ENCODE measurements around the gene TTLL3. TPM values are rescaled to one million over a fixed set of nuclear protein-coding genes. Genes with fewer than 3 reads are reported as not detected.

Gene TTLL3
- total and polyA plus RNA-seq, 2 of the 13 experiments (the other 11 are each of a cell fraction or from before 2014, with no cell fraction given) = 9.5 to 51.2 TPM

- TF ChIP-seq ZNF609 (CRISPR knock-in tag; IDR thresholded peaks at IDR 0.05; ENCODE audit: borderline replicate concordance) (0 out of 2 replicates have a peak, but pooled peaks have one; percentile 41), TBX3 (IDR thresholded peaks at IDR 0.05; ENCODE audit: borderline replicate concordance) (peak; percentile 85), HNF4A (CRISPR knock-in tag; IDR thresholded peaks at IDR 0.05) (peak; percentile 89), RORA (CRISPR knock-in tag; IDR thresholded peaks at IDR 0.05) (no peak), ZKSCAN5 (CRISPR knock-in tag; IDR thresholded peaks at IDR 0.05) (peak; percentile 98), ZC3H4 (CRISPR knock-in tag; IDR thresholded peaks at IDR 0.05; ENCODE audit: borderline replicate concordance) (no peak), KLF6 (CRISPR knock-in tag; IDR thresholded peaks at IDR 0.05) (no peak; the same call in 1 of the 2 replicates), ZNF678 (CRISPR knock-in tag; IDR thresholded peaks at IDR 0.05) (no peak), SKI (IDR thresholded peaks at IDR 0.05; ENCODE audit: partially characterized antibody) (no peak), ZKSCAN1 (IDR thresholded peaks at IDR 0.05; ENCODE audit: low read length) (no peak), MIXL1 (CRISPR knock-in tag; IDR thresholded peaks at IDR 0.05) (peak; percentile 67; the same call in 1 of the 2 replicates), NFYC (CRISPR knock-in tag; IDR thresholded peaks at IDR 0.05) (no peak), STAT5B (CRISPR knock-in tag; IDR thresholded peaks at IDR 0.05) (no peak), HMG20A (CRISPR knock-in tag; IDR thresholded peaks at IDR 0.05; ENCODE audit: borderline replicate concordance) (peak; percentile 65; the same call in 1 of the 2 replicates), SSRP1 (CRISPR knock-in tag; IDR thresholded peaks at IDR 0.05) (no peak), POLR2AphosphoS2 (IDR thresholded peaks at IDR 0.05; ENCODE audit: low read depth, low read length) (no peak)
- TF ChIP-seq, protein P1, sequence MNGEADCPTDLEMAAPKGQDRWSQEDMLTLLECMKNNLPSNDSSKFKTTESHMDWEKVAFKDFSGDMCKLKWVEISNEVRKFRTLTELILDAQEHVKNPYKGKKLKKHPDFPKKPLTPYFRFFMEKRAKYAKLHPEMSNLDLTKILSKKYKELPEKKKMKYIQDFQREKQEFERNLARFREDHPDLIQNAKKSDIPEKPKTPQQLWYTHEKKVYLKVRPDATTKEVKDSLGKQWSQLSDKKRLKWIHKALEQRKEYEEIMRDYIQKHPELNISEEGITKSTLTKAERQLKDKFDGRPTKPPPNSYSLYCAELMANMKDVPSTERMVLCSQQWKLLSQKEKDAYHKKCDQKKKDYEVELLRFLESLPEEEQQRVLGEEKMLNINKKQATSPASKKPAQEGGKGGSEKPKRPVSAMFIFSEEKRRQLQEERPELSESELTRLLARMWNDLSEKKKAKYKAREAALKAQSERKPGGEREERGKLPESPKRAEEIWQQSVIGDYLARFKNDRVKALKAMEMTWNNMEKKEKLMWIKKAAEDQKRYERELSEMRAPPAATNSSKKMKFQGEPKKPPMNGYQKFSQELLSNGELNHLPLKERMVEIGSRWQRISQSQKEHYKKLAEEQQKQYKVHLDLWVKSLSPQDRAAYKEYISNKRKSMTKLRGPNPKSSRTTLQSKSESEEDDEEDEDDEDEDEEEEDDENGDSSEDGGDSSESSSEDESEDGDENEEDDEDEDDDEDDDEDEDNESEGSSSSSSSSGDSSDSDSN (CRISPR knock-in tag; IDR thresholded peaks at IDR 0.05) = peak; percentile 79
- TF ChIP-seq, protein P2, sequence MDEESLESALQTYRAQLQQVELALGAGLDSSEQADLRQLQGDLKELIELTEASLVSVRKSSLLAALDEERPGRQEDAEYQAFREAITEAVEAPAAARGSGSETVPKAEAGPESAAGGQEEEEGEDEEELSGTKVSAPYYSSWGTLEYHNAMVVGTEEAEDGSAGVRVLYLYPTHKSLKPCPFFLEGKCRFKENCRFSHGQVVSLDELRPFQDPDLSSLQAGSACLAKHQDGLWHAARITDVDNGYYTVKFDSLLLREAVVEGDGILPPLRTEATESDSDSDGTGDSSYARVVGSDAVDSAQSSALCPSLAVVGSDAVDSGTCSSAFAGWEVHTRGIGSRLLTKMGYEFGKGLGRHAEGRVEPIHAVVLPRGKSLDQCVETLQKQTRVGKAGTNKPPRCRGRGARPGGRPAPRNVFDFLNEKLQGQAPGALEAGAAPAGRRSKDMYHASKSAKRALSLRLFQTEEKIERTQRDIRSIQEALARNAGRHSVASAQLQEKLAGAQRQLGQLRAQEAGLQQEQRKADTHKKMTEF (CRISPR knock-in tag; IDR thresholded peaks at IDR 0.05) = peak; percentile 58
- TF ChIP-seq, protein P3, sequence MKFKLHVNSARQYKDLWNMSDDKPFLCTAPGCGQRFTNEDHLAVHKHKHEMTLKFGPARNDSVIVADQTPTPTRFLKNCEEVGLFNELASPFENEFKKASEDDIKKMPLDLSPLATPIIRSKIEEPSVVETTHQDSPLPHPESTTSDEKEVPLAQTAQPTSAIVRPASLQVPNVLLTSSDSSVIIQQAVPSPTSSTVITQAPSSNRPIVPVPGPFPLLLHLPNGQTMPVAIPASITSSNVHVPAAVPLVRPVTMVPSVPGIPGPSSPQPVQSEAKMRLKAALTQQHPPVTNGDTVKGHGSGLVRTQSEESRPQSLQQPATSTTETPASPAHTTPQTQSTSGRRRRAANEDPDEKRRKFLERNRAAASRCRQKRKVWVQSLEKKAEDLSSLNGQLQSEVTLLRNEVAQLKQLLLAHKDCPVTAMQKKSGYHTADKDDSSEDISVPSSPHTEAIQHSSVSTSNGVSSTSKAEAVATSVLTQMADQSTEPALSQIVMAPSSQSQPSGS (CRISPR knock-in tag; IDR thresholded peaks at IDR 0.05) = no peak
- TF ChIP-seq, protein P4, sequence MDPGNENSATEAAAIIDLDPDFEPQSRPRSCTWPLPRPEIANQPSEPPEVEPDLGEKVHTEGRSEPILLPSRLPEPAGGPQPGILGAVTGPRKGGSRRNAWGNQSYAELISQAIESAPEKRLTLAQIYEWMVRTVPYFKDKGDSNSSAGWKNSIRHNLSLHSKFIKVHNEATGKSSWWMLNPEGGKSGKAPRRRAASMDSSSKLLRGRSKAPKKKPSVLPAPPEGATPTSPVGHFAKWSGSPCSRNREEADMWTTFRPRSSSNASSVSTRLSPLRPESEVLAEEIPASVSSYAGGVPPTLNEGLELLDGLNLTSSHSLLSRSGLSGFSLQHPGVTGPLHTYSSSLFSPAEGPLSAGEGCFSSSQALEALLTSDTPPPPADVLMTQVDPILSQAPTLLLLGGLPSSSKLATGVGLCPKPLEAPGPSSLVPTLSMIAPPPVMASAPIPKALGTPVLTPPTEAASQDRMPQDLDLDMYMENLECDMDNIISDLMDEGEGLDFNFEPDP (CRISPR knock-in tag; conservative IDR thresholded peaks at IDR 0.05) = no peak
These were observed 68.6 kb downstream of the TTLL3 start (continued) for GRCh38 chr3:9878700-9879099.

Data from HepG2 (cell line).